H1 (cell line): ENCODE measurements around the gene MKI67. TPM values are rescaled to one million over a fixed set of nuclear protein-coding genes. Genes with fewer than 3 reads are reported as not detected.

ENCODE experiments used
- CTCF ChIA-PET: fragments of 300-600 bp; sonication (Branson Sonifier 250); formaldehyde crosslinking; loops from one replicate; lab custom pipeline; 2021; ENCODE audit not compliant: partially characterized antibody; lab: Charles Lee
- POLR2A ChIA-PET: fragments of 300-600 bp; sonication (Branson Sonifier 250); formaldehyde crosslinking; loops from one replicate; lab custom pipeline; 2021; ENCODE audit warnings: inconsistent platforms; ENCODE audit not compliant: partially characterized antibody; lab: Charles Lee
- DNase-seq, 2 experiments: peaks; one replicate each; pipeline versions ENCODE4 v3.0.0 to v3.0.0-alpha.2; 2010 to 2022; ENCODE audit warnings: low spot score in 2 of 2, low read depth in 1 of 2, mixed read lengths in 1 of 2
- FAIRE-seq: peaks from 2 replicates; lab custom pipeline; 2011; peaks lifted over from hg19 to GRCh38; lab: Jason Lieb, UNC
- H2AFZ ChIP-seq: 2 replicates; pipeline ENCODE4 v1.8.1; 2012; ENCODE audit warnings: low read length, inconsistent platforms
- H2AK5ac ChIP-seq: 2 replicates; pipeline ENCODE4 v1.6.1; 2013; ENCODE audit warnings: low read depth, low read length
- H2BK120ac ChIP-seq: replicated peaks from 2 replicates; pipeline ENCODE3; 2013; ENCODE audit warnings: low read depth, low read length, inconsistent platforms
- H2BK12ac ChIP-seq: 2 replicates; pipeline ENCODE4 v1.6.1; 2013; ENCODE audit warnings: low read depth, low read length
- H2BK15ac ChIP-seq: 2 replicates; pipeline ENCODE4 v1.6.1; 2013; ENCODE audit warnings: low read length
- H2BK20ac ChIP-seq: 2 replicates; pipeline ENCODE4 v1.6.1; 2013; ENCODE audit warnings: low read length
- H2BK5ac ChIP-seq: 2 replicates; pipeline ENCODE4 v1.6.1; 2013; ENCODE audit warnings: low read depth, low read length
- H3K14ac ChIP-seq: 2 replicates; pipeline ENCODE4 v1.6.1; 2013; ENCODE audit warnings: inconsistent platforms; ENCODE audit not compliant: insufficient read length
- H3K18ac ChIP-seq: 2 replicates; pipeline ENCODE4 v1.6.1; 2013; ENCODE audit warnings: low read length; ENCODE audit errors: extremely low read depth
- H3K23ac ChIP-seq: 2 replicates; pipeline ENCODE4 v1.6.1; 2013; ENCODE audit warnings: inconsistent platforms; ENCODE audit not compliant: insufficient read length
- H3K23me2 ChIP-seq: 2 replicates; pipeline ENCODE4 v1.6.1; 2013; ENCODE audit warnings: low read depth, low read length
- H3K27ac ChIP-seq: 2 replicates; pipeline ENCODE4 v1.6.1; 2011; ENCODE audit warnings: low read depth, low read length, inconsistent platforms
- H3K27me3 ChIP-seq, 4 experiments: replicated peaks in 1 of 4; 1 replicate in 1 of 4; 2 replicates in 3 of 4; pipeline versions ENCODE4 v1.6.1 to v1.8.1; 2011 to 2013; ENCODE audit warnings: low read length in 3 of 4, mild to moderate bottlenecking in 3 of 4, inconsistent platforms in 2 of 4, mixed read lengths in 2 of 4, moderate library complexity in 1 of 4; ENCODE audit not compliant: control insufficient read depth in 3 of 4, insufficient read depth in 3 of 4; ENCODE audit errors: extremely low read depth in 1 of 4
- H3K36me3 ChIP-seq, 4 experiments: 2 replicates each; pipeline versions ENCODE4 v1.6.1 to v1.8.1; 2011 to 2013; ENCODE audit warnings: mild to moderate bottlenecking in 4 of 4, low read length in 3 of 4, moderate library complexity in 2 of 4, control low read depth in 1 of 4, inconsistent platforms in 1 of 4; ENCODE audit not compliant: insufficient read depth in 4 of 4, control insufficient read depth in 2 of 4
- H3K4ac ChIP-seq: replicated peaks from 2 replicates; pipeline ENCODE3; 2013; ENCODE audit warnings: low read length, low read depth, mixed read lengths, inconsistent platforms; ENCODE audit not compliant: insufficient read length
- H3K4me1 ChIP-seq, 4 experiments: replicated peaks in 1 of 4; 1 replicate in 1 of 4; 2 replicates in 3 of 4; pipeline versions ENCODE4 v1.6.1 to v1.8.1; 2011 to 2013; ENCODE audit warnings: low read length in 3 of 4, inconsistent platforms in 2 of 4, mixed read lengths in 1 of 4; ENCODE audit not compliant: insufficient read depth in 4 of 4, control insufficient read depth in 3 of 4
- H3K4me2 ChIP-seq, 2 experiments: 2 replicates each; pipeline versions ENCODE4 v1.6.1 to v1.8.1; 2011 to 2013; ENCODE audit warnings: low read depth in 2 of 2, low read length in 2 of 2, control low read depth in 1 of 2, inconsistent platforms in 1 of 2, mild to moderate bottlenecking in 1 of 2; ENCODE audit not compliant: insufficient read depth in 1 of 2
- H3K4me3 ChIP-seq, 4 experiments: fragments of 200-600, 300-600 bp in 1 of 4; sonication (generic), shearing (Covaris generic), sonication (Bioruptor Twin) in 1 of 4; 2 replicates each; pipeline versions ENCODE4 v1.5.1 to v1.8.1; 2011 to 2016; ENCODE audit warnings: low read length in 4 of 4, low read depth in 3 of 4, control low read depth in 2 of 4, inconsistent platforms in 2 of 4, mild to moderate bottlenecking in 2 of 4, mixed read lengths in 1 of 4, moderate library complexity in 1 of 4; ENCODE audit not compliant: insufficient read depth in 2 of 4; ENCODE audit errors: extremely low read depth in 1 of 4
- H3K56ac ChIP-seq: replicated peaks from 2 replicates; pipeline ENCODE3; 2013; ENCODE audit warnings: low read depth, mild to moderate bottlenecking, mixed read lengths, low read length, inconsistent platforms; ENCODE audit not compliant: insufficient read length
- H3K79me1 ChIP-seq: 2 replicates; pipeline ENCODE4 v1.6.1; 2013; ENCODE audit warnings: low read depth, low read length, control low read depth
- H3K79me2 ChIP-seq, 2 experiments: 2 replicates each; pipeline versions ENCODE4 v1.6.1 to v1.8.1; 2012 to 2013; ENCODE audit warnings: low read length in 2 of 2, mild to moderate bottlenecking in 2 of 2, inconsistent platforms in 1 of 2; ENCODE audit not compliant: insufficient read depth in 2 of 2, control insufficient read depth in 1 of 2
- H3K9ac ChIP-seq, 4 experiments: replicated peaks in 1 of 4; 1 replicate in 1 of 4; 2 replicates in 3 of 4; pipeline versions ENCODE4 v1.6.1 to v1.8.1; 2011 to 2013; ENCODE audit warnings: low read depth in 3 of 4, low read length in 3 of 4, control low read depth in 2 of 4, mild to moderate bottlenecking in 2 of 4, moderate library complexity in 2 of 4, inconsistent platforms in 1 of 4; ENCODE audit errors: extremely low read depth in 1 of 4
- H3K9me3 ChIP-seq, 2 experiments: 2 replicates each; pipeline versions ENCODE4 v1.6.1 to v1.8.1; 2012 to 2013; ENCODE audit warnings: mild to moderate bottlenecking in 2 of 2, moderate library complexity in 2 of 2, control low read depth in 1 of 2, inconsistent platforms in 1 of 2, low read depth in 1 of 2, low read length in 1 of 2, mixed read lengths in 1 of 2; ENCODE audit not compliant: insufficient read depth in 2 of 2
- H4K20me1 ChIP-seq, 2 experiments: replicated peaks in 1 of 2; 2 replicates each; pipeline versions ENCODE3 to v1.8.1; 2011 to 2013; ENCODE audit warnings: inconsistent platforms in 2 of 2, low read length in 2 of 2, mild to moderate bottlenecking in 1 of 2; ENCODE audit not compliant: insufficient read depth in 2 of 2, control insufficient read depth in 1 of 2
- H4K5ac ChIP-seq: 2 replicates; pipeline ENCODE4 v1.6.1; 2013; ENCODE audit warnings: low read length, low read depth, mixed read lengths, inconsistent platforms; ENCODE audit not compliant: insufficient read length
- H4K8ac ChIP-seq: 2 replicates; pipeline ENCODE4 v1.8.0; 2013; ENCODE audit warnings: mild to moderate bottlenecking, moderate library complexity, low read length, inconsistent platforms; ENCODE audit not compliant: insufficient read depth; ENCODE audit errors: extremely low read depth
- H4K91ac ChIP-seq: replicated peaks from 2 replicates; pipeline ENCODE3; 2013; ENCODE audit warnings: low read length, mixed read lengths, inconsistent platforms; ENCODE audit not compliant: insufficient read length
- CTCF ChIP-seq, 3 experiments: IDR thresholded peaks; 1 replicate in 2 of 3; 2 replicates in 1 of 3; pipeline versions ENCODE4 v1.5.1 to v1.6.1; 2011; ENCODE audit warnings: low read length in 3 of 3, mild to moderate bottlenecking in 3 of 3, inconsistent platforms in 2 of 3, low read depth in 1 of 3, moderate library complexity in 1 of 3; ENCODE audit not compliant: insufficient read depth in 1 of 3; ENCODE audit errors: control extremely low read depth in 1 of 3
- EZH2 ChIP-seq: fragments of 200-600 bp; sonication (generic); IDR thresholded peaks from 2 replicates; pipeline ENCODE4 v1.7.1; 2012; ENCODE audit warnings: low read depth, mild to moderate bottlenecking, moderate library complexity, low read length, inconsistent platforms; ENCODE audit not compliant: severe bottlenecking
- MAFK ChIP-seq: IDR thresholded peaks from 2 replicates; pipeline ENCODE4 v1.6.1; 2012; ENCODE audit warnings: low read depth, mild to moderate bottlenecking, improper control_type of control experiment, low read length
- NRF1 ChIP-seq: IDR thresholded peaks from 2 replicates; pipeline ENCODE4 v1.6.1; 2011; ENCODE audit warnings: mild to moderate bottlenecking, low read depth, low read length, improper control_type of control experiment
- POLR2A ChIP-seq, 2 experiments: IDR thresholded peaks; 1 replicate in 1 of 2; 2 replicates in 1 of 2; pipeline ENCODE4 v1.6.1; 2011; ENCODE audit warnings: low read depth in 2 of 2, low read length in 2 of 2, mild to moderate bottlenecking in 2 of 2; ENCODE audit errors: control extremely low read depth in 1 of 2
- RAD21 ChIP-seq, 2 experiments: IDR thresholded peaks in 1 of 2; conservative IDR thresholded peaks in 1 of 2; 2 replicates each; pipeline ENCODE4 v1.6.1; 2011; ENCODE audit warnings: low read depth in 2 of 2, low read length in 2 of 2, improper control_type of control experiment in 1 of 2, inconsistent platforms in 1 of 2, mild to moderate bottlenecking in 1 of 2, moderate library complexity in 1 of 2
- RXRA ChIP-seq: IDR thresholded peaks from 2 replicates; pipeline ENCODE4 v1.6.1; 2011; ENCODE audit warnings: low read depth, mild to moderate bottlenecking, low read length, moderate library complexity; ENCODE audit not compliant: insufficient read depth
- SIX5 ChIP-seq: IDR thresholded peaks from 2 replicates; pipeline ENCODE4 v1.6.1; 2011; ENCODE audit warnings: mild to moderate bottlenecking, low read depth, low read length
- WGBS, 2 experiments: shearing (Covaris generic) in 1 of 2; methylation state at CpG; one replicate each; pipeline versions ENCODE4 v1.1.6 to v1.1.7; 2013 to 2015; ENCODE audit warnings: low lambda C conversion rate in 2 of 2, mixed read lengths in 2 of 2, inconsistent platforms in 1 of 2, low coverage in 1 of 2, missing lambda C conversion rate in 1 of 2; ENCODE audit not compliant: insufficient replicate concordance in 2 of 2, insufficient coverage in 1 of 2, insufficient read length in 1 of 2; ENCODE audit errors: extremely low coverage in 1 of 2, missing lambda C conversion rate in 1 of 2; 5-methylcytosine and 5-hydroxymethylcytosine counted together
- polyA plus RNA-seq, 7 experiments: library from polyadenylated mRNA; depleted of rRNA in 3 of 7; stranded (reverse) in 5 of 7; unstranded in 2 of 7; fragments of >200 nt in 5 of 7; fragments of 200-250 nt in 2 of 7; gene quantifications; 1 replicate in 5 of 7; 2 replicates in 1 of 7; 4 replicates in 1 of 7; pipeline versions ENCODE4 v1.2.1 to v1.2.3, GENCODE V29; 2011 to 2013; ENCODE audit warnings: missing spikeins in 2 of 7, mixed read lengths in 2 of 7
- total RNA-seq: library from RNA; stranded (reverse); fragmentation: NEBNext Ultra II Directional; extraction: Animal tissue kit (Norgen Biotek cat#: 25700); gene quantifications from 2 replicates; pipeline ENCODE4 v1.2.1, GENCODE V29; 2021

Gene MKI67
- total and polyA plus RNA-seq, 2 of the 8 experiments (the other 6 are each of a cell fraction or from before 2014, with no cell fraction given) = 15.8 to 85.1 TPM

- H2BK120ac ChIP-seq = no peak overlapping the region
- 63% methylated on average over 17 of the region's 17 CpGs; no CpG with 5 or more reads in 1 of the 2 experiments for WGBS, 2 experiments
- H3K56ac ChIP-seq = no peak overlapping the region
- H4K20me1 ChIP-seq = no peaks in the 10 kb centered on the region
- no peak overlapping the region for H3K9ac ChIP-seq
- H3K4me2 ChIP-seq = no peak overlapping the region
- no peak overlapping the region for H2BK5ac ChIP-seq
- H4K91ac ChIP-seq = no peak overlapping the region
- FAIRE-seq (peak; percentile 13), DNase-seq (peak; percentile 17 to 65)
- no peak overlapping the region; the same call in 1 of the 2 replicates for H2BK15ac ChIP-seq
- no peak overlapping the region for H4K5ac ChIP-seq
- H3K4ac ChIP-seq = no peak overlapping the region
- H3K23ac ChIP-seq = no peak overlapping the region
- peaks cover 0 to 3% (median under 1%) of the 10 kb centered on the region in 4 experiments; a peak in 3 of 7 replicates for H3K4me1 ChIP-seq
- peak; percentile 49 to 63 (median 58) for TF ChIP-seq CTCF (IDR thresholded peaks at IDR 0.05; ENCODE audit: control extremely low read depth in 1 of 3, insufficient read depth in 1 of 3, low read depth in 1 of 3, low read length in 3 of 3)
- TF ChIP-seq NRF1 = no peak
- TF ChIP-seq RAD21 (IDR thresholded peaks at IDR 0.05 in 1 of 2, conservative IDR thresholded peaks at IDR 0.05 in 1 of 2; ENCODE audit: low read depth in 2 of 2, low read length in 2 of 2) = peak; percentile 36 to 53
- TF ChIP-seq MAFK = no peak
- TF ChIP-seq POLR2A (IDR thresholded peaks at IDR 0.05; ENCODE audit: control extremely low read depth in 1 of 2, low read depth in 2 of 2, low read length in 2 of 2) = no peak
- no peak for TF ChIP-seq SIX5
- TF ChIP-seq EZH2 = no peak
- no peak for TF ChIP-seq RXRA
- no peaks in the 10 kb centered on the region; a peak in 2 of 8 replicates for H3K36me3 ChIP-seq
- no peak overlapping the region for H3K18ac ChIP-seq
- H3K27ac ChIP-seq = no peak overlapping the region
- ChIA-PET POLR2A (interaction anchor here (0.8 to 1.1 kb wide), 3 partner anchors 12 to 94 kb away, joined by 3 read pairs; no protein-coding TSS in a partner anchor), CTCF (interaction anchor here (0.6 to 2.4 kb wide), 28 partner anchors 10 to 1907 kb away, joined by 3 to 26 read pairs (median 3); no protein-coding TSS in a partner anchor)
- no peaks in the 10 kb centered on the region for H3K79me2 ChIP-seq
- no peak overlapping the region for H2AK5ac ChIP-seq
- no peak overlapping the region for H2BK20ac ChIP-seq
- H3K14ac ChIP-seq = no peak overlapping the region
- no peak overlapping the region for H3K4me3 ChIP-seq
- no peak overlapping the region for H2BK12ac ChIP-seq
- H3K23me2 ChIP-seq = no peaks in the 10 kb centered on the region
- no peaks in the 10 kb centered on the region for H3K27me3 ChIP-seq
- no peak overlapping the region for H4K8ac ChIP-seq
- no peaks in the 10 kb centered on the region for H3K79me1 ChIP-seq
- H2AFZ ChIP-seq = no peak overlapping the region
- H3K9me3 ChIP-seq = no peaks in the 10 kb centered on the region
These were observed 34.5 kb downstream of the MKI67 start for GRCh38 chr10:128091636-128092210.
